HL-60 (cell line): Measurements from ENCODE around the gene TRIAP1.

Experiments
- DNase-seq, 2 experiments: peaks; one replicate each; pipeline ENCODE4 v3.0.0-alpha.2; 2010 to 2020; ENCODE audit warnings: low read depth in 1 of 2, low spot score in 1 of 2
- H3K27ac ChIP-seq: fragments of 250-450 bp; sonication (Bioruptor Pico); replicated peaks from 2 replicates; pipeline ENCODE4 v1.5.1; 2020; ENCODE audit warnings: mild to moderate bottlenecking, moderate library complexity
- H3K27me3 ChIP-seq: fragments of 250-450 bp; sonication (Bioruptor Pico); 2 replicates; pipeline ENCODE4 v1.5.1; 2021; ENCODE audit warnings: mild to moderate bottlenecking, moderate library complexity; ENCODE audit not compliant: insufficient read depth, poor library complexity, severe bottlenecking
- H3K4me3 ChIP-seq: replicated peaks from 2 replicates; pipeline ENCODE4 v1.5.1; 2011; ENCODE audit warnings: mild to moderate bottlenecking, control low read depth, low read length; ENCODE audit not compliant: insufficient read depth
- CTCF ChIP-seq: IDR thresholded peaks from one replicate; pipeline ENCODE4 v1.5.1; 2011; ENCODE audit warnings: low read length, control low read depth, inconsistent platforms; ENCODE audit not compliant: insufficient read depth
- GABPA ChIP-seq: IDR thresholded peaks from 2 replicates; pipeline ENCODE4 v1.6.1; 2012; ENCODE audit warnings: low read depth
- POLR2AphosphoS5 ChIP-seq: IDR thresholded peaks from 2 replicates; pipeline ENCODE4 v1.6.1; 2012; ENCODE audit warnings: low read depth
- REST ChIP-seq: IDR thresholded peaks from 2 replicates; pipeline ENCODE4 v1.6.1; 2012; ENCODE audit warnings: low read depth; ENCODE audit not compliant: insufficient replicate concordance
- SPI1 ChIP-seq: IDR thresholded peaks from 2 replicates; pipeline ENCODE4 v1.6.1; 2012; ENCODE audit warnings: low read depth, mild to moderate bottlenecking, borderline replicate concordance

Gene TRIAP1

GRCh38 chr12:120406553-120406952, 39.6 kb downstream of the TRIAP1 start:
- Histone ChIP-seq H3K27me3 (no peaks in the 10 kb centered on the region), H3K4me3 (no peak overlapping the region), H3K27ac (no peak overlapping the region)
- TF ChIP-seq REST: no peak
- TF ChIP-seq SPI1: no peak
- TF ChIP-seq GABPA: no peak
- TF ChIP-seq POLR2AphosphoS5: no peak
- TF ChIP-seq CTCF: no peak
- DNase-seq: no peak

GRCh38 chr12:120406069-120406468, 40.1 kb downstream of the TRIAP1 start:
- Histone ChIP-seq H3K27ac (no peak overlapping the region), H3K27me3 (no peaks in the 10 kb centered on the region), H3K4me3 (no peak overlapping the region)
- no peak for DNase-seq
- TF ChIP-seq REST (no peak), GABPA (no peak), POLR2AphosphoS5 (no peak), SPI1 (no peak), CTCF (no peak)

- Histone ChIP-seq H3K27ac (no peak overlapping the region), H3K4me3 (no peak overlapping the region), H3K27me3 (no peaks in the 10 kb centered on the region)
- TF ChIP-seq SPI1: no peak
- no peak for TF ChIP-seq CTCF
- TF ChIP-seq POLR2AphosphoS5: no peak
- TF ChIP-seq REST: no peak
- TF ChIP-seq GABPA: no peak
- DNase-seq: no peak
Measured at GRCh38 chr12:120404271-120404670, 41.9 kb downstream of the TRIAP1 start.
